ENCODE data around the gene TGFA.
A peak's percentile ranks its signal among the peaks of the same experiment; 100 is the strongest.

The TGFA gene

DNA sequence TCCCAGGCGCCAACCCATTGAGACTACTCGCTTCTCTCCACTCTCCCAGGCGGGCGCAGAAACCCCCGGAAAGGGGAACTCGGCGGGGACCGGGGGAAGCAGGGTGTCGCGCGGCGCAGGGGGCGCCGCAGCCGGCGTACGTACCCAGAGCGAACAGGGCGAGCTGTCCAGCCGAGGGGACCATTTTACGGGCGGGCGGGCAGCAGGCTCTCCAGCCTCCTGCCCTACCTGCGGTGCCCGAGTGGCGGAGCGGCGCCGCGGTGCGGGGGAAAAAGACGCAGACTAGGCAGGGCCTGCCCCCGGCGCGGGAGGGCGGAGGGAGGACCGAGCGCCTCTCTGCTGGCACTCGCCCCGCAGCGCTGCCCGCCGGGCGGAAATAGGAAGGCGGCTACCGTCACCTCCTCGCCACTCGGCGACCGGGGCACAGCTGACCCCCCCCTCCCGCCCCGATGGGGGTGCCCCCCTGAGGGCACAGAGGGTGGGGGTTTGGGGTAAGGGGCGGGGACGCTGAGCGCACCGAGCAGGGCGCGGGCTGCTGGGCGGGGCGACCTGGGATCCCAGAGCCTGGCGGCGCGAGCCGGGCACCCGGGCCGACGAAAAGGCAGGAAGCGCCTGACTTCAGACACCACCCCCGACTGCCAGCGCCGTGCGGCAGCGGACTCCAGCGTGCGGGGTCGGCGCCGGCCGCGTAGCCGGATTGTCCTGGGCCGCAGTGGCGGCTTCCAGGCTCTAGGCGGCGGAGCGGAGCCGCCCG is at the start of gene TGFA:
TSS of gene TGFA (minus strand) at position 243 of the 754 bp plus-strand sequence. CDS start at position 184, 59 bp downstream.
- TF ChIP-seq, protein P1, sequence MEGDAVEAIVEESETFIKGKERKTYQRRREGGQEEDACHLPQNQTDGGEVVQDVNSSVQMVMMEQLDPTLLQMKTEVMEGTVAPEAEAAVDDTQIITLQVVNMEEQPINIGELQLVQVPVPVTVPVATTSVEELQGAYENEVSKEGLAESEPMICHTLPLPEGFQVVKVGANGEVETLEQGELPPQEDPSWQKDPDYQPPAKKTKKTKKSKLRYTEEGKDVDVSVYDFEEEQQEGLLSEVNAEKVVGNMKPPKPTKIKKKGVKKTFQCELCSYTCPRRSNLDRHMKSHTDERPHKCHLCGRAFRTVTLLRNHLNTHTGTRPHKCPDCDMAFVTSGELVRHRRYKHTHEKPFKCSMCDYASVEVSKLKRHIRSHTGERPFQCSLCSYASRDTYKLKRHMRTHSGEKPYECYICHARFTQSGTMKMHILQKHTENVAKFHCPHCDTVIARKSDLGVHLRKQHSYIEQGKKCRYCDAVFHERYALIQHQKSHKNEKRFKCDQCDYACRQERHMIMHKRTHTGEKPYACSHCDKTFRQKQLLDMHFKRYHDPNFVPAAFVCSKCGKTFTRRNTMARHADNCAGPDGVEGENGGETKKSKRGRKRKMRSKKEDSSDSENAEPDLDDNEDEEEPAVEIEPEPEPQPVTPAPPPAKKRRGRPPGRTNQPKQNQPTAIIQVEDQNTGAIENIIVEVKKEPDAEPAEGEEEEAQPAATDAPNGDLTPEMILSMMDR (IDR thresholded peaks at IDR 0.05): peak; percentile 53; the same call in 1 of the 2 replicates

DNA sequence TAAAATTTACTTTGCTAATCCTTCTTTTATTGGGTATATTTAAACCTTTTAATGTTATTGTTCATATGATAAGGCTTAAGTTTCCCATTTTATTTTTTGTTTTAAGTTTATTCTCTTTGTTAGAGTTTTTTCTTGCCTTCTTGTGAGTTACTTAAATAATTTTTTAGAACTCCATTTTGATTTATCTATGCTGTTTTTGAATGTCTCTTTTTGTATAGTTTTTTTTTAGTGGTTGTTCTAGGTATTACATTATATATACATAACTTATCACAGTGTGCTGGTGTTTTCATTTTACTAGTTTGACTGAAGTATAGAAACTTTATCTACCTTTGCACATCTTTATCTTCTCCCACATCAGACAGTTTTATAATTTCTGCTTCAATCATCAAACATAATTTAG is 49.4 kb upstream of the TGFA start:
- TF ChIP-seq, protein P1 (IDR thresholded peaks at IDR 0.05): no peak

DNA sequence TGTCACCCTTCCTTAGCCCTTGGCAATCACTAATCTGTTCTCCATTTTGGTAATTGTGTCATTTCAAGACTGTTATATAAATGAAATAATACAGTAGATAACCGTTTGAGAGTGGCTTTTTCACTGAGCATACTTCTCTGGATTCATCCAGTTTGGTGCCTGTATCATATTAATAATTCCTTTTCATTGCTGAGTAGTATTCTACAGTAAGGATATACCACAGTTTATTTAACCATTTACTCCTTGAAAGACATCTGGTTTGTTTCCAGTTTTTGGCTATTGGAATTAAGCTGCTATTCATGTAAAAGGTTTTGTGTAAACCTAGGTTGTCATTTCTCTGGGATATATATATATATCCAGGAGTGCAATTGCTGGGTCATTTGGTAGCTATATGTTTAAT is 44.6 kb upstream of the TGFA start:
- TF ChIP-seq, protein P1 (IDR thresholded peaks at IDR 0.05): no peak

DNA sequence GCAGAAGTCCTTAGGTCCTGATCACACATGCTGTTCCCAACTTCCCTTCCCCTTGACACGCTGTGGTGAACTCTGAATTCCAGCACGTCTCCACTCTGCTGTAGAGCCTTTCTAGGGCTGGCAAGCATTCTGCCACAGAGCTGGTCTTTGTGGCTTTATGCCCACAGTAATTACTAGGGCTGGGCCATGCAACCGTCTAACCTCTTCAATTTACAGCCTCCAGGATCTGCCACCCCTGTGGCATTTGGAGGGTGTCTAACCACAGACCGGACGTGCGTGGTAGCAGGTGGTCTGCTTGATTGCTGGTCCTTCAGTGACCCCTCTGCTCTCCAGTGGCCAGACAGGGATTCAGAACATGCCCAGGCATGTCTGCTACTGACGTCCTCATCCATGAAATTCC is 43.1 kb upstream of the TGFA start:
- TF ChIP-seq, protein P1 (IDR thresholded peaks at IDR 0.05): no peak

DNA sequence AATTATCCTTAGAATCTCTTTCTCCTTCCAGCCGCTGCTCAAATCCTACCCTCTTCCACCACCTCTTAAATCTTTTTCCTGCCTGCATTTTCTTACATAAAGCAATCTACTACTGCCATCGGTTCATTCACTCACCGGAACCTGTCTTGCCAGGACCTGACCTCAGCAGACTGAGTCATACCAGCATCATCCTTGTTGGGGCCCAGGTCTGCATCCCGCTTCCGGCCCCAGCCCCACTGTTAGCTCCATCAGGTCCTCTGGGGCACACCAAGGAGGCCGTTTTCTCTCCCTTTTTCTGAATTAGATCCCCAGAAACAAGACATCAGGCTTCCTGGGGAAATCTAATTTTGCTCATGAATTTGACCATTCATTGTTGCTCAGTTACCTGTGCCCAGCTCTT is 42.7 kb upstream of the TGFA start:
- TF ChIP-seq, protein P1 (IDR thresholded peaks at IDR 0.05): no peak

DNA sequence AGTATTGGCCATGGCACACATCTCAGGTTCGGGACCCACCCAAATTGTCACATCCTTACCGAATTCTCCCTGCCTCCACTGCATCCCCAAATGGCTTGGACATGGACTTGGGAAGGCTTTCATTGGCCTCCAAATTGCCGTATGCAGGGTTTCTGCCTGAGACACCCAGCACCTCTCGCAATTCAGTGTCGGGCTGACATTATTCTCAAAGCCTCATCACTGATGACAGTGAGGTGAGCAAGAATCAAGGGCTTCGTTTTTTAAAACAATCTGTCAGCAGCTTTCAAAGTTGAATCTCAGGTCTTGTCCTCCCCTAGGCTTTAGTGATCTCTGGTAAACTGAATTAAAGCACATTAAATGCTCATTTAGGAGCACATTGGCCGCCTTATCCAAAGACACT is 29.5 kb upstream of the TGFA start:
- TF ChIP-seq, protein P1 (IDR thresholded peaks at IDR 0.05): no peak

DNA sequence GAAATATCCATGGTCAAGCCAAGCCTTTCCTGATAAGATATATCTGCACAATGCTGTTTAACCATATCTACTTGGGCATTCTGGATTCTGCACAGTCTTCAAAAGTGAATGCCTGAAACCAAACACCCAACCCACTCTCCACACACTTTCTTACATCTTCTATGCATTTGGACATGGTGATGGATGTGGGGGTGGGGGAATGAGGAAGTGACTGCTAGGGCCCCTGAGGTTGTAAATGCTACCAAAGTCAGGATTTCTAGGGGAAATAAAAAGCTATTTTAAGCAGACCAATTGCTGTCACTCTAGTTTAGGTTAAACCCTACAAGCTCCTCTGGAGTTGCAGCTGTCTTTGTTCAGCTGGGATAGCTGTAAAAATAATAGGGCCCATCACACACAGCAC is 26.7 kb upstream of the TGFA start:
- TF ChIP-seq, protein P1 (IDR thresholded peaks at IDR 0.05): no peak
